GM18873 (cell line): Measurements from ENCODE around the gene LRRC43.
"Not testable (repeated sequence)": the region's sequence is repeated elsewhere in the genome, so short reads cannot be mapped to it uniquely, and the experiment has no call there.

Experiments used
- ATAC-seq: cut with Tn5 transposase; IDR thresholded peaks from one replicate; pipeline ENCODE4 v1.9.1; 2021; ENCODE audit warnings: mild to moderate bottlenecking, moderate library complexity, moderate number of reproducible peaks; ENCODE audit not compliant: unreplicated experiment, low FRiP score

The LRRC43 gene

DNA sequence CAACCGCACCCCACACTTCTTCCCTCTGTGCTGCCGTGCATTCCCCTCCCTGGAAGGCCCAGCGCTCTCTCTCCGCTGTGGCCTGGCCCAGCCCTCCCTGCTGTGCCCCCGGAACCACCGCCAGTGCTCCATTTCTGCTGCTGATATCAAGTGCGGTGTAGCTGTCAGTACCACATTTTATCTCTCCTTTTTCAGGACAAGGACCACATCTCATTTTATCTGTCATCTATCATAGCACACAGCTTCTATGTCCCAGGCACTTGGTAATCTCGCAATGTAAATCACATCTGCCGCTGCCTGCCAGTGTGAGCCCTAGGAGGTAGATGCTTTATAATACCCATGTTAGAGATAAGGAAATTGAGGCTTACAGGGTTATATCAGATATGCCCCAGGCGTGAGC, 27.2 kb upstream of the LRRC43 start:
- ATAC-seq = no peak

DNA sequence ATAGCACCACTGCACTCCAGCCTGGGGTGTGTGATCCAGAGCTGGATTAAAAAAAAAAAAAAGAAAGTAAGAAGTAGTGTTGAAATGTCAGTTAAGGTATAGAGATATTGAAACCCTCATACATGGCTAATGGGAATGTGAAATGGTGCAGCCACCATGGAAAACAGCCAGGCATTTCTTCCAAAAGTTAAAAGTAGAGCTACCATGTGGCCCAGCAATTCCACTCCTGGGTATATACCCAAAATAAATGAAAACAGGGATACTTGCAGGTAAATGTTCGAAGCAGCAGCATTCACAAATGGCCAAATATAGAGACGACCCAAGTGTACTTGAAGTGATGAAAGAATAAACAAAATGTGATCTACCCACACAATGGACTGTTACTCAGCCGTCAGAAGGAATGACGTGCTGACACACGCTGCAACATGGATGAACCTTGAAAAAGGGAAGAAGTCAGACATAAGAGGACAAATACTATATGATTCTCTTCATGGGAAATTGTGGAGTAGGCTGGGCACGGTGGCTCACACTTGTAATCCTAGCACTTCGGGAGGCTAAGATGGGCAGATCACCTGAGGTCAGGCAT, 24.1 kb upstream of the LRRC43 start:
- no peak for ATAC-seq

DNA sequence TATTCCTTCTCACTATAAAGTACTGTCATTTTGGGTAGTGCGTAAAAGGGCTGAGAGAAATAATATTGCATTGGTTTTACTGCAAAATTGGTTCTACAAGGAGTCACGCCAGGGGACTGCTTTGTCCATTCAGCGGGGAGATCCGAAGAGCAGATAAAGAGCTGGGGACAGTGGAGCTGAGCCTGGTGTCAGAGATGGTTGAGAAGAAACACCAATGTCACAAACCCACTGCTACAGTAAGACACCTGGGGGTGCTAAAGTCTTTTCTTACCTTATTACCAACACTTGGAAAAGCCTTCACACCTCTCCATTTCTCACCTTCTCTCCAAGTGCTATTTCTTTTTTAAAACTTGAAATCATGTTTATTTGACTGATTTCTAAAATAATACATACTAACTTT, 23.0 kb upstream of the LRRC43 start:
- ATAC-seq = no peak

DNA sequence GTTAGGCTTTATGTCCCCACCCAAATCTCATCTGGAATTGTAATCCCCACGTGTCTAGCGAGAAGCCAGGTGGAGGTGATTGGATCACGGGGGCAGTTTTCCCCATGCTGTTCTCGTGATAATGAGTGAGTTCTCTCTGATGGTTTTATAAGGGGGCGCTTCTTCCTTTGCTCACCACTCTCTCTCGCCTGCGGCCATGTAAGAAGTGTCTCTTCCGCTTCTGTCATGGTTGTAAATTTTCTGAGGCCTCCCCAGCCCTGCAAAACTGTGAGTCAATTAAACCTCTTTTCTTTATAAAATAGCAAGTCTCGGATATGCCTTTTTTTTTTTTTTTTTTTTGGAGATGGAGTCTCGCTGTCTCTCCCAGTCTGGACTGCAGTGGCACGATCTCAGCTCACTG, 22.2 kb upstream of the LRRC43 start:
- no peak for ATAC-seq

DNA sequence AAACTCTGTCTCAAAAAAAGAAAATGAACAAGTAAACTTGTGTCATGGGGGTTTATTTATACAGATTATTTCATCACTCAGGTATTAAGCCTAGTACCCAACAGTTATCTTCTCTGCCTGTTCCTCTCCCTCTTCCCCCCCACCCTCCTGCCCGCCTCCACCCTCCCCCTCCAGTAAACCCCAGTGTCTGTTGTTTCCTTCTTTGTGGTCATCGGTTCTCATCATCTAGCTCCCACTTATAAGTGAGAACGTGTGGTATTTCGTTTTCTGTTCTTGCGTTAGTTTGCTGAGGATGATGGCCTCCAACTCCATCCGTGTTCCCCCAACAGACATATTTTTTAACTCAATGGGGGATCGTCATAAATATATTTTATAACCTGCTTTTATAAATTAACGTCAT, 21.2 kb upstream of the LRRC43 start:
- ATAC-seq = no peak

DNA sequence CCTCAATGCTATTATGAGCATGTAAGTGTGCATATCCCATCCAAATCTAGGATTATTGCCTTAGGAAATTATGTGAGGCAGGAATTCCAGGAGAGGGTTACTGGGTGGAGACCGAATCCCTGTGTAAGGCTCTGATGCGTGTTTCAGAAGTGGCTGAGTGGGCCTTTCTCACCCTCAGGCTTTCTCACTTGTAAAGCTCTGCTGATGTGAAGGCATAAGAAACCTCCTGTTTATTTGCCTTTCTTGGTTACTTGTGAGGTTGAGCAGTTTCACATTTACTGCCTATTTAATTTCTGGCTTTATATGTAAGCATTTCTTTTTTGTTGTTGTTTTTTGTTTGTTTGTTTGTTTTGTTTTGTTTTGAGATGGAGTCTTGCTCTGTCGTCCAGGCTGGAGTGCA, 19.9 kb upstream of the LRRC43 start:
- no peak for ATAC-seq

DNA sequence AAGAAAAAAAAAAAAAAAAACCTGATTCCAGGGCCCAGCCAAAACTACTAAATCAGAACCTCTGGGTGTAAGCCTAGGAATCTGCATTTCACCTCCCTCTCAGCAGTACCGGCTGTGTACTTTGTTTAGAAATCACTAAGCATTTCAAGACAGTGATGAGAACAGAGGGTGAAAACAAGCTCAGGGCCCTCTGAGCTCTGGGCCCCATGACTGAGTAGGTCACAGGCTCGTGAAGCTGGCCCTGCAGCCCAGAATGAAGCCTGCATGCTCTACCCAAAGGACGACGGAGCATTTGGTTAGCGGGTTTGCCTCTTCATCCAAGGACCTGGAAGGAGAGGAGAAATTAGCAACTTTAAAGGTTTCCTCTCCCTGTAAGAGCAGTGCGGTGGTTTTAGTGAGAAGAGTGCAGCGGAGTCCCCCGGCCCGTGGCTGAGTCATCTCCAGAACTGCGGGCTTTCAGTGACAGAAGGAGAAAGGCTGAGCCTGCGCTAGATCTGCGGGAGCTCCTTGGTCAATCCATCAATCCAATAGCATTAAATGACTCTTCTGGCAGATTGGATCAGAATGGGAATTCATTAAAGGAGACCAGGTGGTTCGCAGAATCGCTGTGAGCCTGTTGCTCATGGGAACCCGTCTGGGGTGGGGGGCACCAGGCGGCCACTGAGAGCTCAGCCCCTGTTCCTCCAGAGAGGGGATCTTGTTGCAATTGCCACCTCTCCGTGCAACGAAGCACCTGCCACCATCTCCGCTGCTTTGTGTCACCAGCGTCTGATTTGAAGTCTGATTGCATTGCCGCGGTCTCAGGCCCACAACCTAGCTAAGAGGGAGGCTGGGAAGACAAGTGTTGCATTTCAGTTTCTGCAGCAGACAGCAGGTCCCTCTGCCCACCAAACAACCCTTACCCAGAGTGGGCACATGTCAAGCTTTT, 16.2 kb upstream of the LRRC43 start:
- no peak for ATAC-seq

DNA sequence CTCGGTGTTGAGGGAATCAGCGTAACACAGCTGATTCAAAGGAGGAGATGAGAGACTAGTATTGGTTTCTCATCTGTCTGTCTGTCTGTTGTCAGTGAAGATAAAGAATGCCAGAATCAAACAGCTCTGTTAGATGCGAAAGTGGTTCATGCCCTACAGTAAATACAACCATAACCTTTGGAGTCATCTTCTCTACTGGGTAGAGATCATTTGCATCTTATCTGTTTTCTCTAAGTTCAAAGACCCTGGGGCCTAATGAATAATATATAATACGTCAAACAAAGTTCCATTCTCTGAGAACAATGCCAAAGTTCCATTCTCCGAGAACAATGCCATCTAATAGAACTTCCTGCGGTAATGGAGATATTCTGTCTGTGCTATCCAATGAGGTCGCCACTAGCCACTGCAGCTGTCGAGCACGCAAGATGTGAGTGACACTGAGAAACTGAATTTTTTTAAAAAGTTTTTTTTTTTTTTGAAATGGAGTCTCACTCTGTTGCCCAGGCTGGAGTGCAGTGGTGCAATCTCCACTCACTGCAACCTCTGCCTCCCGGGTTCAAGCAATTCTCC, 15.5 kb upstream of the LRRC43 start:
- ATAC-seq = no peak

DNA sequence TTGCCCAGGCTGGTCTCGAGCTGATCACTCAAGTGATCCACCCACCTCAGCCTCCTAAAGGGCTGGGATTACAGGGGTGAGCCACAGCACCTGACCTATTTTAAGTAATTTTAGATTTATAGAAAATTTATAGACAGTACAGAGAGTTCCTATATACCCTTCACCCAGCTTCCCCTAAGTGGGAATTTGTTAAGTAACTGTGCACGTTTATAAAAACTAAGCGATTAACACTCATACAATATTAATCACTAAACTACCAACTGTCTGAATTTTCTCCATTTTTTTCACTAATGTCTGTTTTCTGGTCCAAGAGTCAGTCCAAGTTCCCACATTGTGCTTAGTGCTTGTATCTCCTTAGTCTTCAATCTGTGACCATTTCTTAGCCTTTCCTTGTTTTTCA, 14.4 kb upstream of the LRRC43 start:
- no peak for ATAC-seq

DNA sequence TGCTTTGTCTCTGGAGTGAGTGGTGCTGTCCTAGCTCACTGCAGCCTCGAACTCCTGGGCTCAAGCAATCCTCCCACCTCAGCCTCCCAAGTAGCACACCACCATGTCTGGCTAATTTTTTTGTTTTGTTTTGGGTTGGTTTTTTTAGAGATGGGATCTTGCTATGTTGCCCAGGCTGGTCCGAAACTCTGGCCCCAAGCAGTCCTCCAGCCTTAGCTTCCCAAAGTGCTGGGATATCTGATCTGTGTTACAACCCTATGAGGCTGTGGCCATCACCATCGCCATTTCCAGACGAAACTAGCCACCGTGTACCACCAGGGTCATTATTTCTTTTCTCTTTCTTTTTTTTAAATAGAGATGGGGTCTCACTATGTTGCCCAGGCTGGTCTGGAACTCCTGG, 11.5 kb upstream of the LRRC43 start:
- no peak for ATAC-seq

DNA sequence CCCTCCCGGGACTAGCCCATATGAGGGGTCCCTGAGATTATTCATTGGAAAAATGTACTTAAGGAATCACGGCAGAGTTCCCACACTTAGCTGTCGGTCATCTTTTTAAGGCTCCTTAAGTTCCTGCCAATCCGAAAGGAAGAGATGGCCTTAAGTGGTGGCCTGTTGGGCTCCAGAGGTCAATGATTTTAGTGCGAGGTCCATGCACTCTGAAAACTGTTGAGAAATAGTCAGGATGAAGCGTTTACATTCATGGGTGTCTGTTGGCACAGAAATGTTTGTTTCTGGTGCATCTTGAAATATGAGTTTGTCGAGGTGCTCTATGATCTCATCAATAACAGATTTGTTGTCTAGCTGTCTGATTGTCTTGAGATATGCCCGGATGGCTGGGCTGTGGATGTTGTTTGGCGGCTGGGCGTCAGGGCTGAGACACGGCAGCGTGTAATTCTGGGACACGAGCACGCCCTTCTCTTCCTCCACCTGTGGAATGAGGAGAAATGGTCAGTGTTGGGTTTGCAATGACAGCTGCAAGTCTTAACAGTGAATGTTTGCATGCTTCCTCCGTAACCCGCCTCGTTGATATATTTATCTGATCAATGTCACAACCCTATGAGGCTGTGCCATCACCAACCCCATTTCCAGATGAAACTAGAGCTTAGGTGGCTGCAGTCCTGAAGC, 10.5 kb upstream of the LRRC43 start:
- ATAC-seq = no peak

DNA sequence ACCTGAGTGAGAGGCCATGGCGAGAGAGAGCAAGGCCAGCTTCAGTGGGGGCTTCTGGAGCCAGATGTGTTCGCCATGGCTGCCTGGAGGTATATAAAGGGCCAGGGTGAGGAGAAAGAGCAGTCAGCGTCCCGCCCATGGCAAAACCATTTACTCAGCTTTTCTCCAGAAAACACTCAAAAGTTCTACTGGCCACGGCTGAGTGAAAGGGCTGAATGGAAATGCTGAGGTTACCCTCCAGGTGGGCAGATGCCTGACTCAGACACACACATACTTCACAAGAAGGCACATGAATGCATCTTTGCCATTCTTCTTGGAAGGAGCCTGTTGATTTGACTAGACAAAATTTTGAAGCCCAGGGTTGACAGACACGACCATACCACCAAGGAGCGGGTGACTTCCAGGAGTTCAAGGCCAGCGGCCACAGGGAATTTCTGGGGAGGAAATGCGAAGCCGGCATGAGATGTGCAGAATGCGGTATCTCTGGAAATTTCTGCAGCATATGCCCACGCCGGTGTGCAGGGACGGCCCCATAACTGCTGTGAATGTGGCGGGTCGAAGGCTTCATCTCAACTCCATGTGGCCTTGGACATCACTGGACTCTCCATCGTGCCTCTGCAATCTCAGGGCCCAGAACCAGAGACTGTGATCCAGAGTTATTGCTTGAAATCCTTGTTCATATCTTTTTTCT, 8.6 kb upstream of the LRRC43 start, which contains the start of gene IL31:
Gene IL31, minus strand, starts transcription at position 67 of the 691 bp plus-strand sequence. Its CDS starts 49 bp downstream, at position 18.
- ATAC-seq = no peak

DNA sequence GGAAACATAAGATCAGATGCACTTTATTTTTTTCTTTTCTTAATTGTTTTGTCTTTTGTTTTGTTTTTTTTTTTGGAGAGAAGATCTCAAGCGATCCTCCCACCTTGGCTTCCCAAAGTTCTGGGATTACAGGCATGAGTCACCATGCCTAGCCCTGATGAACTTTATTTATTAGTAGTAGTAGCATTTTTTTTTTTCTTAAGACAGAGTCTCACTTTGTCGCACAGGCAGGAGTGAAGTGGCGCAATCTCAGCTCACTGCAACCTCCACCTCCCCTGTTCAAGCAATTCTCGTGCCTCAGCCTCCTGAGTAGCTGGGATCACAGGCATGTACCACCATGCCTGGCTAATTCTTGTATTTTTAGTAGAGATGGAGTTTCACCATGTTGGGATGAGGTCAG, 6.5 kb upstream of the LRRC43 start:
- not testable (repeated sequence) for ATAC-seq

DNA sequence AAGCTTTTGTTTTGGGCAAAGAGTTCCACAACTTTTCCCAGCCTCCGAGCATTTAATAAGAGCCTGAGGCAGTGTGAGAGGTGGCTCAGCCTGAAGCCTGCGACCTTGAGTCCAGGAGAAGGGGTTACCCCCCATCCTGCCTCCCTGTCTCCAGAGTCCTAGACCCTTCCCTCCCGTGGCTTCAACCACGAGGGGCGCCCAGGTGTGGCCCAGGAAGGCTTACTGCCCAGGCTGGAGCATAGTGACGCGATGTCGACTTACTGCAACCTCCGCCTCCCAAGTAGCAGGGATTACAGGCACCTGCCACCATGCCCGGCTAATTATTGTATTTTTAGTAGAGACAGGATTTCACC, 641 bp downstream of the LRRC43 start:
- no peak for ATAC-seq

DNA sequence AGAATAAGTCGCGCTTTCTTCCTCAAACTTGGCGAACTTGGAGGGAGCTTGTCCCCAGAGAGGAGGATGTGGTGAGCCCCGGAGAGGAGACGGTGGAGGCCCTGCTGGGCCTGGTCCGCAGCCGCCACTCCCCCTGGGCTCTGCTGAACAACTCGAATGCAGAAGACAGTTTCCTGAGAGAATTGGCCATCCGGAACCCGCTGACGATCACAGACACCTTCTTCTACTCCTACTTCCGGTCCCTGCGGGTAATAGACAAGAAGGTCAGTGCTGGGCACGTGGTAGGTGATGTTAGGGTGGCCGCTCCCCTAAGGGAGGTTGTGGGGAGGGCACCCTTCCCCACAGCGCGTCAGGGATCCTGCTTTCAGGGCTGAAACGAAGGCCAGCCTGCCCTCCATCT, 1.6 kb downstream of the LRRC43 start:
- no peak for ATAC-seq

DNA sequence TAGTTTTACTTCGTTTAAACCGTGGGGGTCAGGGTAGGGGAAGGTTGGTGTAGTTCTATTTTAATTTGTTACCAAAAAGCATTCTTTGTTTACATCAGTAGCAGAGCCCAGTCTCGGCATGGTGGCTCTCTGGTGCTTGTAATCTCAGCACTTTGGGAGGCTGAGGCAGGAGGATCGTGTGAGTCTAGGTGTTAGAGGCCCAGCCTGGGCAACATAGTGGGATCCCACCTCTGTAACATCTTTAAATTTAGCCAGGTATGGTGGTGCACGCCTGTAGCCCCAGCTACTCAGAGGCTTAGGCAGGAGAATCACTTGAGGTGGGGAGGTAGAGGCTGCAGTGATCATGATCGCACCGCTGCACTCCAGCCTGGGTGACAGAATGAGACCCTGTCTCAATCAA, 2.2 kb downstream of the LRRC43 start:
- no peak for ATAC-seq

DNA sequence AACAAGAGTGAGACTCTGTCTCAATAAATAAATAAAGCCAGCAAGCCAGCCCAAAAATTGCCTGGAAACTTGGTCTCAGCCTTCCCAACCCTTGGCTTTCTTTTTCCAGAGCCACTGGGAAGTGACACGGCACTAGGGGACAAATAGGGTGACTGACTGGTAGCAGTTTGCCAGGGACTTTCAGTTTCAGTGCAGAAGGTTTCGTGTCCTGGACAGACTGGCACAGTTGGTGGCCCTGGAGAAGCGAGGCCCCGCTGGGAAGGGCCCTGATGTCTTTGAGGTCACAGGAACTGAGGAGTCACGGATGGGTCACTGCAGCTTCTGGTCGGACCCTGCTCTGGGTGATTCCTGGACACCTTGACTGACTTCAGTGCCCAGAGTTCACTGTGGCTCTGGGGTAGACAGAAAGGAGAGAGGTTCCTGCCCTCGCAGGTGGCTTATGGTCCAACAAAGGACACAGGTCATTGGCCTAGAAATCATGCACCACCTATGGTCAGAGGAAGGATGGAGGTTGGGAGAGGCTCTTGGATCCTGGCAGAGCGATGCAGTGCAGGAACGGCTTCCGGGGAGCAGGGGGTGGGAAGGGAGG, 2.7 kb downstream of the LRRC43 start:
- ATAC-seq = no peak

DNA sequence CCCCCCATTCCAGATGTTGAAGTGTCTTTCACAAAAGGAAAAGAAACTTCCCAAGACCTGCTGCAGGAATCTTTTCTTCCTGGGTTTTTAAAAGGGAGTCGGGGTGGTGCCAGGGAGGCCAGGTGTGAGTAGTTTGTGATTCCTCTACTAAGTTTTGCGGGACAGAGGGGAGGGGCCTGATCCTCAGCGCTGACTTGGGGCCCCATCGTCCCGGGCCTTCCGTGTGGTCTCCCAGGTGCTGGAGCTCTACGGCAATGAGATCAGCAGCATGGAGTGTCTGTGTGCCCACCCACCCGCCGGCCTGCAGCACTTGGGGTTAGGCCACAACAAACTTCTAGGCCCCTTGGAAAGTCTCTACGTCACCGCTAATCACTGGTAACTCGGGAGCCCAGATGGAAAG, 4.5 kb downstream of the LRRC43 start:
- ATAC-seq = no peak

DNA sequence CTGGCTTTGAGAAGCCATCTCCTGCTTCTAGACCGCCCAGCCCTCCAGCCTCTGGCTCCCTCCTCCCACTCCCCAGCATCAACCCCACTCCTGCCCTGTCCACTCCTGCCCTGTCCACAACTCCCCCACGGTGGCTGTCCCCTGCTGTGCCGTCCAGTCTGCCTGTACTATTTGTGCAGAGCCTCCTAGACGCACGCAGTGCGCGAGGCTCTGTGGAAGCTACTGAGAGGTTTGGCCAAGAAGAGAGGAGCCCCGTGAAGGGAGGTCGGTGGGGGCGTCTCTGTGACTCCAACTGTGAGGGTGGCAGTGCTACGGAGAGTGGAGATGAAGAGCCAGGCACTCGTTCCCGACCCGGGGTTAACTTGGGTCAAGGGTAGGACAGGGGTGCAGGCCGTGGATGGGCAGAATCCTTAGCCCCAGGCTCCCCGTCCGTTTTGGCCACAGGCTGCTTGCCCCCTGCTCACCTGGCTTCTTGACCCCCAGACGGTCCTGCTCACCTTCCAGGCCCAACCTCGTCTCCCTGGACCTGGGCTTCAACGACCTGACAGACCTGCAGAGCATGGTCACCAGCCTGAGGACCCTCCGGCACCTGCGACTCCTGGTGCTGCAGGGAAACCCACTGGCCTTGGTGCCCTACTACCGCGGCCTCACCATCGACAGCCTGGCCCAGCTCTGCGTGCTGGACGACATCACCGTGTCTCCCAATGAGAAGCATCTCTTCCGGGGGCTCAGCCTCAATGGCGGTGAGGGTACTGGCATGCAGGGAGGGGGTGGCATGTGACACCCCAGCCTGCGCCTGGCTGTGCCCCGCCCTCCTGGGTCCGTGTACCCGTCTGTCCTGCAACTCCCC, 6.9 kb downstream of the LRRC43 start:
- no peak for ATAC-seq
